GM18858 (cell line): Measurements from ENCODE around the gene ZNF81.
"Not testable (repeated sequence)": the region's sequence is repeated elsewhere in the genome, so short reads cannot be mapped to it uniquely, and the experiment has no call there.

Source experiments
- ATAC-seq: cut with Tn5 transposase; IDR thresholded peaks from one replicate; pipeline ENCODE4 v1.9.1; 2021; ENCODE audit not compliant: unreplicated experiment

ZNF81 gene

GRCh38 chrX:47931970-47932369 lies 95.3 kb downstream of the ZNF81 start:
- ATAC-seq, result not testable (repeated sequence)

GRCh38 chrX:47933946-47934345 lies 97.2 kb downstream of the ZNF81 start:
- ATAC-seq, result no peak

GRCh38 chrX:47936224-47936939 lies 99.7 kb downstream of the ZNF81 start:
- no peak for ATAC-seq

- ATAC-seq, result no peak
Measured at GRCh38 chrX:47936940-47937317, 100.2 kb downstream of the ZNF81 start.

GRCh38 chrX:47940448-47940847 lies 103.7 kb downstream of the ZNF81 start:
- no peak for ATAC-seq

- ATAC-seq, result no peak
Measured at GRCh38 chrX:47941423-47941822, 104.7 kb downstream of the ZNF81 start.

- ATAC-seq, result not testable (repeated sequence)
Measured at GRCh38 chrX:47955295-47955694, 118.6 kb downstream of the ZNF81 start.

- ATAC-seq, result no peak
Measured at GRCh38 chrX:47956016-47956415, 119.3 kb downstream of the ZNF81 start.

GRCh38 chrX:47958206-47958605 lies 121.5 kb downstream of the ZNF81 start:
- ATAC-seq, result not testable (repeated sequence)

- ATAC-seq, result no peak
Measured at GRCh38 chrX:47958761-47959342, 122.2 kb downstream of the ZNF81 start.

- no peak for ATAC-seq
Measured at GRCh38 chrX:47960406-47960805, 123.7 kb downstream of the ZNF81 start.

GRCh38 chrX:47961830-47962229 lies 125.1 kb downstream of the ZNF81 start:
- ATAC-seq, result not testable (repeated sequence)

- ATAC-seq, result not testable (repeated sequence)
Measured at GRCh38 chrX:47965526-47965925, 128.8 kb downstream of the ZNF81 start.
